ENCODE measurements around the gene SCNN1B.
"Not testable (repeated sequence)": the region's sequence is repeated elsewhere in the genome, so short reads cannot be mapped to it uniquely, and the experiment has no call there.

Gene SCNN1B

GRCh38 chr16:23298290-23298915, 3.7 kb upstream of the SCNN1B start:
- TF ChIP-seq CTCF (conservative IDR thresholded peaks at IDR 0.05; ENCODE audit: control insufficient read depth, insufficient read depth, low read depth, low read length) = no peak
- H3K4me3 ChIP-seq (ENCODE audit: control insufficient read depth, low read depth, low read length) = no peak overlapping the region
- no peak for DNase-seq (ENCODE audit: low read depth)

GRCh38 chr16:23299815-23300214, 2.3 kb upstream of the SCNN1B start:
- not testable (repeated sequence) for H3K4me3 ChIP-seq (ENCODE audit: control insufficient read depth, low read depth, low read length); DNase-seq (ENCODE audit: low read depth)

- no peak overlapping the region for H3K4me3 ChIP-seq (ENCODE audit: control insufficient read depth, low read depth, low read length)
- TF ChIP-seq CTCF (conservative IDR thresholded peaks at IDR 0.05; ENCODE audit: control insufficient read depth, insufficient read depth, low read depth, low read length) = no peak
- no peak for DNase-seq (ENCODE audit: low read depth)
These were observed 654 bp upstream of the SCNN1B start for GRCh38 chr16:23301251-23302044.

- no peak for DNase-seq (ENCODE audit: low read depth)
- no peak for TF ChIP-seq CTCF (conservative IDR thresholded peaks at IDR 0.05; ENCODE audit: control insufficient read depth, insufficient read depth, low read depth, low read length)
- no peak overlapping the region for H3K4me3 ChIP-seq (ENCODE audit: control insufficient read depth, low read depth, low read length)
These were observed 1.6 kb downstream of the SCNN1B start for GRCh38 chr16:23303685-23304084.

GRCh38 chr16:23304620-23305019, 2.5 kb downstream of the SCNN1B start:
- no peak for DNase-seq (ENCODE audit: low read depth)
- H3K4me3 ChIP-seq (ENCODE audit: control insufficient read depth, low read depth, low read length) = no peak overlapping the region
- TF ChIP-seq CTCF (conservative IDR thresholded peaks at IDR 0.05; ENCODE audit: control insufficient read depth, insufficient read depth, low read depth, low read length) = no peak

- DNase-seq (ENCODE audit: low read depth) = no peak
- no peak overlapping the region for H3K4me3 ChIP-seq (ENCODE audit: control insufficient read depth, low read depth, low read length)
- TF ChIP-seq CTCF (conservative IDR thresholded peaks at IDR 0.05; ENCODE audit: control insufficient read depth, insufficient read depth, low read depth, low read length) = no peak
These were observed 4.3 kb downstream of the SCNN1B start for GRCh38 chr16:23306199-23307100.

- no peak for TF ChIP-seq CTCF (conservative IDR thresholded peaks at IDR 0.05; ENCODE audit: control insufficient read depth, insufficient read depth, low read depth, low read length)
- DNase-seq (ENCODE audit: low read depth) = no peak
- no peak overlapping the region for H3K4me3 ChIP-seq (ENCODE audit: control insufficient read depth, low read depth, low read length)
These were observed 8.1 kb downstream of the SCNN1B start for GRCh38 chr16:23310217-23310616.

All from fibroblast of mammary gland (primary cell).